A549 (cell line): ENCODE results near the gene SEMG1. TPM values are rescaled to one million over a fixed set of nuclear protein-coding genes. Genes with fewer than 3 reads are reported as not detected.

ENCODE experiments used
- ATAC-seq, 2 experiments: fragments of 200-7000 bp in 1 of 2; fragments of >200 bp in 1 of 2; cut with Nextera tagmentation in 1 of 2; cut with Tn5 transposase in 1 of 2; 3 replicates each; pipeline versions ENCODE4 v1.8.0 to v1.9.1; 2018 to 2020; ENCODE audit warnings: mild to moderate bottlenecking in 1 of 2, moderate library complexity in 1 of 2
- CTCF ChIA-PET: fragments of 300-600 bp; sonication (Branson Sonifier 250); formaldehyde crosslinking; extraction: SDS; loops from one replicate; lab custom pipeline; 2021; ENCODE audit warnings: antibody characterized with exemption, inconsistent platforms; lab: Yijun Ruan, JAX
- POLR2A ChIA-PET: fragments of 350-600 bp; formaldehyde crosslinking; extraction: SDS; loops from one replicate; lab custom pipeline; 2021; ENCODE audit warnings: antibody characterized with exemption, inconsistent platforms; lab: Yijun Ruan, JAX
- DNase-seq, 2 experiments: peaks; one replicate each; pipeline versions ENCODE4 v3.0.0 to v3.0.0-alpha.2; 2011 to 2016; ENCODE audit warnings: low read depth in 1 of 2, low spot score in 1 of 2
- FAIRE-seq: peaks from 2 replicates; lab custom pipeline; 2011; peaks lifted over from hg19 to GRCh38; lab: Jason Lieb, UNC
- H3K27ac ChIP-seq, 2 experiments: fragments of >200 bp; sonication (Bioruptor Twin); formaldehyde crosslinking; 3 replicates each; pipeline ENCODE4 v1.5.1; 2016 to 2017
- H3K4me1 ChIP-seq: fragments of >200 bp; sonication (Bioruptor Twin); formaldehyde crosslinking; 3 replicates; pipeline ENCODE4 v1.6.1; 2016
- H3K4me2 ChIP-seq: fragments of >200 bp; sonication (Bioruptor Twin); formaldehyde crosslinking; 3 replicates; pipeline ENCODE4 v1.6.1; 2016
- H3K4me3 ChIP-seq: fragments of >200 bp; sonication (Bioruptor Twin); formaldehyde crosslinking; 3 replicates; pipeline ENCODE4 v1.5.1; 2016
- H3K9me3 ChIP-seq: fragments of >200 bp; sonication (Bioruptor Twin); formaldehyde crosslinking; 3 replicates; pipeline ENCODE4 v1.6.1; 2016
- CBX8 ChIP-seq: fragments of 200-600 bp; sonication (generic); IDR thresholded peaks from 2 replicates; pipeline ENCODE4 v1.6.1; 2016
- CHD2 ChIP-seq: fragments of 150-350 bp; IDR thresholded peaks from 2 replicates; pipeline ENCODE4 v1.6.1; 2014; ENCODE audit warnings: low read length; ENCODE audit not compliant: partially characterized antibody
- EP300 ChIP-seq, 2 experiments: fragments of >200 bp; sonication (Bioruptor Twin); formaldehyde crosslinking; IDR thresholded peaks; 2 replicates in 1 of 2; 3 replicates in 1 of 2; pipeline ENCODE4 v1.6.1; 2016 to 2017
- ESRRA ChIP-seq: fragments of 150-350 bp; IDR thresholded peaks from 2 replicates; pipeline ENCODE4 v1.6.1; 2014; ENCODE audit warnings: mild to moderate bottlenecking, low read length, borderline replicate concordance
- FOSB ChIP-seq: fragments of 250-450 bp; sonication (Bioruptor Pico); IDR thresholded peaks from 2 replicates; pipeline ENCODE4 v1.5.0; 2020; ENCODE audit warnings: mild to moderate bottlenecking, moderate library complexity
- GATA3 ChIP-seq: IDR thresholded peaks from 2 replicates; pipeline ENCODE4 v1.6.1; 2012; ENCODE audit warnings: borderline replicate concordance
- HOXA7 ChIP-seq: fragments of 250-450 bp; sonication (Bioruptor Pico); IDR thresholded peaks from 2 replicates; pipeline ENCODE4 v1.5.0; 2020; ENCODE audit warnings: mild to moderate bottlenecking, moderate library complexity
- HOXB13 ChIP-seq: fragments of 250-450 bp; sonication (Bioruptor Pico); IDR thresholded peaks from 2 replicates; pipeline ENCODE4 v1.5.0; 2020; ENCODE audit warnings: low read depth, mild to moderate bottlenecking, moderate library complexity
- JUN ChIP-seq, 2 experiments: fragments of >200 bp; sonication (Bioruptor Twin); formaldehyde crosslinking; IDR thresholded peaks; 2 replicates in 1 of 2; 3 replicates in 1 of 2; pipeline ENCODE4 v1.6.1; 2016 to 2017
- KDM5A ChIP-seq: fragments of 200-600 bp; sonication (generic); IDR thresholded peaks from 2 replicates; pipeline ENCODE4 v1.6.1; 2016; ENCODE audit warnings: antibody characterized with exemption, mild to moderate bottlenecking
- NPAS2 ChIP-seq: fragments of 250-450 bp; sonication (Bioruptor Pico); IDR thresholded peaks from 2 replicates; pipeline ENCODE4 v1.8.0; 2022; ENCODE audit warnings: mild to moderate bottlenecking, moderate library complexity, borderline replicate concordance
- POLR2A ChIP-seq: IDR thresholded peaks from 2 replicates; pipeline ENCODE4 v1.6.1; 2012; ENCODE audit warnings: mild to moderate bottlenecking, low read length
- RCOR1 ChIP-seq: fragments of 150-350 bp; IDR thresholded peaks from 2 replicates; pipeline ENCODE4 v1.6.1; 2014; ENCODE audit warnings: antibody characterized with exemption, low read length, low read depth
- RNF2 ChIP-seq: fragments of 200-600 bp; sonication (generic); IDR thresholded peaks from 2 replicates; pipeline ENCODE4 v1.6.1; 2016; ENCODE audit warnings: low read depth, mild to moderate bottlenecking, antibody characterized with exemption, moderate library complexity, borderline replicate concordance
- SMC3 ChIP-seq: fragments of >200 bp; sonication (Bioruptor Twin); formaldehyde crosslinking; IDR thresholded peaks from 3 replicates; pipeline ENCODE4 v1.6.1; 2018; ENCODE audit warnings: inconsistent platforms
- ZNF302 ChIP-seq: fragments of 250-450 bp; sonication (Bioruptor Pico); IDR thresholded peaks from 2 replicates; pipeline ENCODE4 v1.9.0; 2021; ENCODE audit warnings: inconsistent platforms, mild to moderate bottlenecking, moderate library complexity
- WGBS: methylation state at CpG from one replicate; pipeline ENCODE4 v1.1.6; 2017; ENCODE audit errors: missing lambda C conversion rate; 5-methylcytosine and 5-hydroxymethylcytosine counted together
- polyA plus RNA-seq, 4 experiments: library from polyadenylated mRNA; depleted of rRNA in 3 of 4; stranded (reverse); fragments of >200 nt; fragmentation: RNase III in 1 of 4; extraction: RNeasy Plus Mini Kit Qiagen cat#74134 plus additional on column Dnase treatment in 1 of 4; gene quantifications; 2 replicates in 3 of 4; 3 replicates in 1 of 4; pipeline ENCODE4 v1.2.3, GENCODE V29; 2011 to 2017
- TF ChIP-seq, protein P1 (sequence below): fragments of 450-650 bp; IDR thresholded peaks from 2 replicates; pipeline ENCODE4 v1.6.1; 2014; ENCODE audit warnings: antibody characterized with exemption
- TF ChIP-seq, protein P2 (sequence below): fragments of 250-450 bp; sonication (Bioruptor Pico); IDR thresholded peaks from 2 replicates; pipeline ENCODE4 v1.5.0; 2021; ENCODE audit warnings: mild to moderate bottlenecking, moderate library complexity, borderline replicate concordance
- TF ChIP-seq, protein P3 (sequence below): fragments of 150-350 bp; IDR thresholded peaks from 2 replicates; pipeline ENCODE4 v1.6.1; 2014; ENCODE audit warnings: low read depth, mild to moderate bottlenecking, low read length
- TF ChIP-seq, protein P4 (sequence below): fragments of 250-450 bp; sonication (Bioruptor Pico); IDR thresholded peaks from 2 replicates; pipeline ENCODE4 v1.5.0; 2020; ENCODE audit warnings: low read depth, mild to moderate bottlenecking, moderate library complexity
- TF ChIP-seq, protein P5 (sequence below): IDR thresholded peaks from 2 replicates; pipeline ENCODE4 v1.6.1; 2012
- TF ChIP-seq, protein P6 (sequence below): fragments of >200 bp; sonication (Bioruptor Twin); formaldehyde crosslinking; IDR thresholded peaks from 2 replicates; pipeline ENCODE4 v1.6.1; 2016

Gene SEMG1
- polyA plus RNA-seq, 2 of the 4 experiments (the other 2 are of a cell fraction) = not detected

DNA sequence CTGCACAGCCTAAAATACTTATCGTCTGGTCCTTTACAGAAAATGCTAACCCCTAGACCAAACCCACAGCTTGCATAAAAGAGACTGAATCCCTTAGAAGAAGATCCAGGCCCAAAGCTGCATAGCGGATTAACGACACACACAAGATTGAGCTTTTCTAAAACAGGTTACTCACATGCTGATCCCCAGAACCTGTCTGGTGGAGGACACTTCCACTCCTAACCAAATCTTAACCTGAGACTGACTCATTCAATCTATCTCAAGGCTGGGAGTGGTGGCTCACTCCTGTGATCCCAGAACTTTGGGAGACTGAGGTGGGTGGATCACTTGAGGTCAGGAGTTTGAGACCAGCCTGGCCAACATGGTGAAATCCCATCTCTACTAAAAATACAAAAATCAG is 50.3 kb downstream of the SEMG1 start:
- POLR2A ChIA-PET = no interaction called here
- H3K27ac ChIP-seq = no peak overlapping the region

DNA sequence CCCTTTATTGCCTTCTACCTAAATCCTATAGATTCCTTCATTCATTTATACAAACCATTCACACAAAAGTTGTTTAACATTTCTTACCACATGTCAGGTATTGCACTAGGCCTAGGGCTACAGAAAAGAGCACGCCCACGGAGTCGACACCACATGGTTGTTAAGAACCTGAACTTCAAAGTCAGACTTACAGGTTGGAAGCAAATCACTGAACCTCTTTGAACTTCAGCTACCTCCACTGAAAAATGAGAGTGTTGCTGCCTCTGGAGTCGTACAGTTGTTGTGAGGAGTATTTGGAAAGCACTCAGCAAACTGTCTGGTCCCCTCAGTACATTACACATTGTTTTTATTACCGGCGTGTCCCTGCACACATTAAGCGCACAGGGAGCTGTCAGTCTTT is 50.9 kb downstream of the SEMG1 start:
- CTCF ChIA-PET = interaction anchor here (2.8 kb wide), 1 partner anchor 33 kb away, joined by 12 read pairs; no protein-coding TSS in a partner anchor
- H3K4me2 ChIP-seq = no peak overlapping the region
- H3K4me3 ChIP-seq = no peak overlapping the region
- ATAC-seq = no peak
- POLR2A ChIA-PET = no interaction called here
- no peak for FAIRE-seq
- no peak overlapping the region for H3K27ac ChIP-seq
- peaks cover 23% of the 10 kb centered on the region for H3K4me1 ChIP-seq
- H3K9me3 ChIP-seq = no peaks in the 10 kb centered on the region
- WGBS = 73% methylated on average over 7 of the region's 7 CpGs
- DNase-seq = no peak
- TF ChIP-seq EP300 (IDR thresholded peaks at IDR 0.05) (no peak), KDM5A (no peak), JUN (IDR thresholded peaks at IDR 0.05) (no peak), ZNF302 (CRISPR knock-in tag) (no peak), GATA3 (no peak), HOXA7 (CRISPR knock-in tag) (no peak), SMC3 (no peak), CBX8 (no peak), POLR2A (no peak), RNF2 (no peak), FOSB (no peak), HOXB13 (CRISPR knock-in tag) (no peak)
- TF ChIP-seq, protein P1, sequence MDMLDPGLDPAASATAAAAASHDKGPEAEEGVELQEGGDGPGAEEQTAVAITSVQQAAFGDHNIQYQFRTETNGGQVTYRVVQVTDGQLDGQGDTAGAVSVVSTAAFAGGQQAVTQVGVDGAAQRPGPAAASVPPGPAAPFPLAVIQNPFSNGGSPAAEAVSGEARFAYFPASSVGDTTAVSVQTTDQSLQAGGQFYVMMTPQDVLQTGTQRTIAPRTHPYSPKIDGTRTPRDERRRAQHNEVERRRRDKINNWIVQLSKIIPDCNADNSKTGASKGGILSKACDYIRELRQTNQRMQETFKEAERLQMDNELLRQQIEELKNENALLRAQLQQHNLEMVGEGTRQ = no peak
- TF ChIP-seq, protein P2, sequence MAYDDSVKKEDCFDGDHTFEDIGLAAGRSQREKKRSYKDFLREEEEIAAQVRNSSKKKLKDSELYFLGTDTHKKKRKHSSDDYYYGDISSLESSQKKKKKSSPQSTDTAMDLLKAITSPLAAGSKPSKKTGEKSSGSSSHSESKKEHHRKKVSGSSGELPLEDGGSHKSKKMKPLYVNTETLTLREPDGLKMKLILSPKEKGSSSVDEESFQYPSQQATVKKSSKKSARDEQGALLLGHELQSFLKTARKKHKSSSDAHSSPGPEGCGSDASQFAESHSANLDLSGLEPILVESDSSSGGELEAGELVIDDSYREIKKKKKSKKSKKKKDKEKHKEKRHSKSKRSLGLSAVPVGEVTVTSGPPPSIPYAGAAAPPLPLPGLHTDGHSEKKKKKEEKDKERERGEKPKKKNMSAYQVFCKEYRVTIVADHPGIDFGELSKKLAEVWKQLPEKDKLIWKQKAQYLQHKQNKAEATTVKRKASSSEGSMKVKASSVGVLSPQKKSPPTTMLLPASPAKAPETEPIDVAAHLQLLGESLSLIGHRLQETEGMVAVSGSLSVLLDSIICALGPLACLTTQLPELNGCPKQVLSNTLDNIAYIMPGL (CRISPR knock-in tag) = no peak
- TF ChIP-seq, protein P3, sequence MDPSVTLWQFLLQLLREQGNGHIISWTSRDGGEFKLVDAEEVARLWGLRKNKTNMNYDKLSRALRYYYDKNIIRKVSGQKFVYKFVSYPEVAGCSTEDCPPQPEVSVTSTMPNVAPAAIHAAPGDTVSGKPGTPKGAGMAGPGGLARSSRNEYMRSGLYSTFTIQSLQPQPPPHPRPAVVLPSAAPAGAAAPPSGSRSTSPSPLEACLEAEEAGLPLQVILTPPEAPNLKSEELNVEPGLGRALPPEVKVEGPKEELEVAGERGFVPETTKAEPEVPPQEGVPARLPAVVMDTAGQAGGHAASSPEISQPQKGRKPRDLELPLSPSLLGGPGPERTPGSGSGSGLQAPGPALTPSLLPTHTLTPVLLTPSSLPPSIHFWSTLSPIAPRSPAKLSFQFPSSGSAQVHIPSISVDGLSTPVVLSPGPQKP = no peak
- TF ChIP-seq, protein P4, sequence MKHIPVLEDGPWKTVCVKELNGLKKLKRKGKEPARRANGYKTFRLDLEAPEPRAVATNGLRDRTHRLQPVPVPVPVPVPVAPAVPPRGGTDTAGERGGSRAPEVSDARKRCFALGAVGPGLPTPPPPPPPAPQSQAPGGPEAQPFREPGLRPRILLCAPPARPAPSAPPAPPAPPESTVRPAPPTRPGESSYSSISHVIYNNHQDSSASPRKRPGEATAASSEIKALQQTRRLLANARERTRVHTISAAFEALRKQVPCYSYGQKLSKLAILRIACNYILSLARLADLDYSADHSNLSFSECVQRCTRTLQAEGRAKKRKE = no peak

More for the DNA sequence above, 50.3 kb downstream of the SEMG1 start:
- CTCF ChIA-PET = interaction anchor here (2.8 kb wide), 1 partner anchor 34 kb away, joined by 12 read pairs; no protein-coding TSS in a partner anchor
- Histone ChIP-seq H3K4me1 (peaks cover 23% of the 10 kb centered on the region), H3K9me3 (no peaks in the 10 kb centered on the region), H3K4me3 (no peak overlapping the region), H3K4me2 (no peak overlapping the region)
- FAIRE-seq = no peak
- ATAC-seq = no peak
- no peak for DNase-seq
- WGBS = 83% methylated on average over 3 of the region's 3 CpGs
- TF ChIP-seq, protein P5, sequence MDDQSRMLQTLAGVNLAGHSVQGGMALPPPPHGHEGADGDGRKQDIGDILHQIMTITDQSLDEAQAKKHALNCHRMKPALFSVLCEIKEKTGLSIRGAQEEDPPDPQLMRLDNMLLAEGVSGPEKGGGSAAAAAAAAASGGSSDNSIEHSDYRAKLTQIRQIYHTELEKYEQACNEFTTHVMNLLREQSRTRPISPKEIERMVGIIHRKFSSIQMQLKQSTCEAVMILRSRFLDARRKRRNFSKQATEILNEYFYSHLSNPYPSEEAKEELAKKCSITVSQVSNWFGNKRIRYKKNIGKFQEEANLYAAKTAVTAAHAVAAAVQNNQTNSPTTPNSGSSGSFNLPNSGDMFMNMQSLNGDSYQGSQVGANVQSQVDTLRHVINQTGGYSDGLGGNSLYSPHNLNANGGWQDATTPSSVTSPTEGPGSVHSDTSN = no peak
- TF ChIP-seq NPAS2 (CRISPR knock-in tag) = no peak
- TF ChIP-seq CHD2 = no peak
- TF ChIP-seq ESRRA = no peak
- TF ChIP-seq, protein P6, sequence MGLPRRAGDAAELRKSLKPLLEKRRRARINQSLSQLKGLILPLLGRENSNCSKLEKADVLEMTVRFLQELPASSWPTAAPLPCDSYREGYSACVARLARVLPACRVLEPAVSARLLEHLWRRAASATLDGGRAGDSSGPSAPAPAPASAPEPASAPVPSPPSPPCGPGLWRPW = no peak
- no peak for TF ChIP-seq RCOR1
- TF ChIP-seq JUN (IDR thresholded peaks at IDR 0.05) = no peak
